AG04450 (cell line): ENCODE results near the gene NPHP4. TPM values are rescaled to one million over a fixed set of nuclear protein-coding genes. Genes with fewer than 3 reads are reported as not detected.

ENCODE experiments used
- CTCF ChIA-PET: fragments of 300-600, 350-600 bp; formaldehyde crosslinking; extraction: SDS; loops from one replicate; lab custom pipeline; 2022; ENCODE audit warnings: antibody characterized with exemption, inconsistent platforms; lab: Charles Lee
- POLR2A ChIA-PET: fragments of 350-600 bp; formaldehyde crosslinking; extraction: SDS; loops from one replicate; lab custom pipeline; 2021; ENCODE audit warnings: antibody characterized with exemption, inconsistent platforms; lab: Yijun Ruan, JAX
- DNase-seq: peaks from one replicate; pipeline ENCODE4 v3.0.0-alpha.2; 2011; ENCODE audit warnings: low read depth, low spot score
- H3K27ac ChIP-seq: one replicate; pipeline ENCODE4 v1.5.1; 2012; ENCODE audit warnings: low read depth, low read length, control low read depth
- H3K27me3 ChIP-seq: one replicate; pipeline ENCODE4 v1.6.0; 2012; ENCODE audit warnings: low read length; ENCODE audit not compliant: control insufficient read depth, insufficient read depth
- H3K4me3 ChIP-seq: 2 replicates; pipeline ENCODE4 v1.5.1; 2011; ENCODE audit warnings: mild to moderate bottlenecking, low read depth, low read length, control low read depth
- H3K9me3 ChIP-seq: 2 replicates; pipeline ENCODE4 v1.5.1; 2012; ENCODE audit warnings: low read length; ENCODE audit not compliant: control insufficient read depth, insufficient read depth
- CTCF ChIP-seq: IDR thresholded peaks from 2 replicates; pipeline ENCODE4 v1.5.1; 2011; ENCODE audit warnings: low read depth, low read length, control low read depth, inconsistent platforms
- polyA plus RNA-seq: library from polyadenylated mRNA; depleted of rRNA; stranded (reverse); fragments of >200 nt; gene quantifications from 2 replicates; pipeline ENCODE4 v1.2.3, GENCODE V29; 2011

NPHP4 gene
- polyA plus RNA-seq, 1 experiment = 1.6 TPM

DNA sequence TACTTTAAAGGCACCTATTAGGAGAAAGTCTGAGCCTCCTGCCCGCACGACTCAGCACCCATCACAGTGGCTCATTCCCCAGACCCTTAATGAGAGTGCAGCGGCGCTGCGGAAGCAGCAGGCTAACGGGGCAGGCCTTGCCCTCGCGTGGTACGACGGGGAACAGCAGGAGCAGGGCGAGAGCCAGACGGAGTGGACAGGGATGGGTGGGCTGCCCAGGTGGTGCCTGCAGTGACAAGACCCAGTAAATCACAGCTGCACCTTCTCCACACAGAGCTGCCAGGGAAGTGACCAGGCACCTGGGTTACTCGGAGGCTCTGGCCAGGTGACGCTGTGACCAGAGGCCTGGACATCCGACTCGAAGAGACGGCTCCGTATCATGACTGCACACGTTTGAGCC is 131.9 kb downstream of the NPHP4 start:
- H3K9me3 ChIP-seq = peaks cover under 1% of the 10 kb centered on the region; the same call in 1 of the 2 replicates
- no peaks in the 10 kb centered on the region for H3K27me3 ChIP-seq
- no peak overlapping the region for H3K4me3 ChIP-seq
- POLR2A ChIA-PET = no interaction called here
- no peak for DNase-seq
- H3K27ac ChIP-seq = no peak overlapping the region
- CTCF ChIA-PET = no interaction called here
- TF ChIP-seq CTCF = no peak

DNA sequence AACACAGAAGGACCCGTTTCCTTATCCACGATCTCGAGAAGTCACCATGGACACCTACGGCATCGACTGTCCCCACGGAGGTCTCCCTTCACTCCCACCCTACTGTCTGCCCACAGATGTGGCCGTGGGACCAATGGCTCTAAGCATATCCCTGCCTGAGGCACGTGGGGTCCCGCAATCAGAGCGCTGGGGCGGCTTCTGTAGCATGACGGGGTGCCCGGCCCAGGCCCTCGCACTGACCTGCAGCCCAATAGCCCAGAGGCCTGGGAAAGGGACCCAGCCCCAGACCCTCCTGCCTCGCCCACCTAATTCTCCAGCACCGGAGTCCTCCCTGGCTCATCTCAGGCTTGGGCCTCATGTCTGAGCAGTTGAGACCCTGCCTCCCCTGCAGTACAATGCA is 132.5 kb downstream of the NPHP4 start:
- H3K27ac ChIP-seq = no peak overlapping the region
- ChIA-PET CTCF (no interaction called here), POLR2A (no interaction called here)
- H3K4me3 ChIP-seq = no peak overlapping the region
- H3K27me3 ChIP-seq = no peaks in the 10 kb centered on the region
- DNase-seq = no peak
- peaks cover 4% of the 10 kb centered on the region; the same call in 1 of the 2 replicates for H3K9me3 ChIP-seq
- no peak for TF ChIP-seq CTCF

GRCh38 chr1:5858844-5859407 is 133.3 kb downstream of the NPHP4 start:
- no peak for DNase-seq
- no peak for TF ChIP-seq CTCF
- POLR2A ChIA-PET = no interaction called here
- H3K27me3 ChIP-seq = no peaks in the 10 kb centered on the region
- H3K9me3 ChIP-seq = peaks cover 7% of the 10 kb centered on the region; the same call in 1 of the 2 replicates
- CTCF ChIA-PET = no interaction called here
- no peak overlapping the region for H3K27ac ChIP-seq
- no peak overlapping the region for H3K4me3 ChIP-seq

- TF ChIP-seq CTCF = no peak
- CTCF ChIA-PET = no interaction called here
- H3K27me3 ChIP-seq = no peaks in the 10 kb centered on the region
- POLR2A ChIA-PET = no interaction called here
- no peak overlapping the region for H3K4me3 ChIP-seq
- DNase-seq = no peak
- H3K9me3 ChIP-seq = peaks cover 7% of the 10 kb centered on the region; the same call in 1 of the 2 replicates
- H3K27ac ChIP-seq = no peak overlapping the region
These were observed 134.0 kb downstream of the NPHP4 start for GRCh38 chr1:5858246-5858645.

DNA sequence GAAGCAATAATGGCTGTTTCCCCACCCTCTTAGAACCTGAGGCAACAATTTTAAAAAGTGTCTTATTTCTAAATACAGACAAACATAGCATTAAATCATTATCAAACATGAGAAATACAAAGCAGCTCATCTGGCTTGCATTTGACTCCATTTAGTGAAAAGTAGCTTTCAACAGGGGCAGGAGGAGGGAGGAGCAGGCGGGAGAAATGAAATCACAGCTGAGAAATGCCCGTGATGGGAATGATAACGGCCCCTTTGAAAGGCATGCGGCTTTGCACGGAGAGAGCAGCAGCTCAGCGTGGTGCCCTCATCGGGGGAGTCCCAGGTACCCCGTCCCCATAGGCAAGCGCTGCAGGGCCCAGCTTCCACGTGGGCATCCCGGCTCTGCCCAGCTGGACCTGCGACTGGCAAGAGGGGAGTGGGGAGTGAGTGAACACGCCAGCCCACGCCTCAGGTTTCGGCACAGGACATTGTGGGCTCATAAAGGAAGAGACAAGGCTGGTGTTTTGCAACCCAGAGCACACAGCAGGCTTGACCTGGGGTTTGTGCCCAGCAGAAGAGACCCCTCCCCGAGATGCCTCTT is 134.6 kb downstream of the NPHP4 start:
- H3K27ac ChIP-seq = no peak overlapping the region
- no peaks in the 10 kb centered on the region for H3K27me3 ChIP-seq
- H3K4me3 ChIP-seq = no peak overlapping the region
- peaks cover 7% of the 10 kb centered on the region; the same call in 1 of the 2 replicates for H3K9me3 ChIP-seq
- DNase-seq = no peak
- ChIA-PET POLR2A (no interaction called here), CTCF (interaction anchor here (0.6 kb wide), 1 partner anchor 57 kb away, joined by 3 read pairs; no protein-coding TSS in a partner anchor)
- TF ChIP-seq CTCF = no peak
